Stimulated activated CD8-positive, alpha-beta memory T cell treated with anti-CD3 and anti-CD28 coated beads, Interleukin-12 subunit alpha, Interleukin-12 subunit beta, amount 100 ng/mL, for 1 hour (primary cell): Measurements from ENCODE around the gene PTPRE.

Source experiments
- DNase-seq: peaks from one replicate; pipeline ENCODE4 v3.0.0-alpha.2; 2020; ENCODE audit warnings: low read depth

The PTPRE gene

DNA sequence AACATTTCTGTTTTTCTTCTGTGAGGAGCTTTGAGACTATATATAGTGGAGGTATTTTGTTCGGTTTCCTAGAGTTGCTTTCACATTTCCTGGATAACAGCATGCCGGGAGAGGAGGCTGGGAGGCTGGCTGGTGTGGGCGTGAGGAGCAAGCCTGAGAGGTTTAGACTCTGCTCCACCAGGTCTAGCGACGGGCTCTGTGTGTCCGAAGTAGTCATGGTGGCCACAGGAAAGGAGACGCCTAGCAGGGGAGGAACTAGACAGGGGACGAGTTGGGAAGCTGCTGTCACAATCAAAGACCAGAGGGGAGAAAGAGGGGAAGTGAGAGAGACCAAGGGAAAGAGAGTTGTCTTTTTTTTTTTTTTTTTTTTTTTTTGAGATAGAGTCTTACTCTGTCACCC lies 19.6 kb downstream of the PTPRE start:
- no peak for DNase-seq

DNA sequence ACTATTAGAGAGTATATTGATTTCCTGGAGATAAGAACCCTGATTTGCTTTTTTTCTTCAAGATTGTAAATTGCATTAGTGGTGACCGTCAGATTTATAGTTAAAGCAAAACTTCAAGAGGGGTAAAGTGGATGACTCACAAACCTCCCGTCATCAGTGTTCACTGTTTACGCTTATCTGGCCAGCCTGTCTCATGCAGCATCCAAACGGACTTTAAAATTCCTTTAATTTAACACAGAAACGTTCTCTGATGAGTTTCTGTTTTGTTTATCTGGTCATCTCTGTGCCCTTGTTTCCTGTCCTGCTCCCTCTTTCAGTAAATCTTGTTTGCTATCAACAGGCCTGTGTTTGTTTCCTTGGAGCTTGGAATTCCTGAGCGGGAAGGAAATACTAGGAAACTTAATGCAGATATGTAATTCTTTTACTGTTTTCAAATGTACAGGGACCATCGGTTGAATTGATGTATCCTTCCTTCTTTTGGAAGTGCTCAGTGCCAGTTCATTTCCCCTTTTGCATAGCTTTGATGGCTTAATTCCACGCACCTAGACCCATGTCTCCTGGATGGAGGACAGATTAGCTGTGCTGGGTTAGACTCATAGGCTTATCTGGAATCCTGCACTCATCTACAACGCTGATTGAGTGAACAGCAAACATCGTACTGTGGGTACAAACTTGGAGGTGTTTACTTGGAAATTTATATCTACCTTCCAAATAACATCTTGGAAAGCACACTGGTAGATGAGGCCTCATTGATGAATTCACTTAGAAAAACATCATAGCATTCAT lies 21.3 kb downstream of the PTPRE start:
- no peak for DNase-seq

DNA sequence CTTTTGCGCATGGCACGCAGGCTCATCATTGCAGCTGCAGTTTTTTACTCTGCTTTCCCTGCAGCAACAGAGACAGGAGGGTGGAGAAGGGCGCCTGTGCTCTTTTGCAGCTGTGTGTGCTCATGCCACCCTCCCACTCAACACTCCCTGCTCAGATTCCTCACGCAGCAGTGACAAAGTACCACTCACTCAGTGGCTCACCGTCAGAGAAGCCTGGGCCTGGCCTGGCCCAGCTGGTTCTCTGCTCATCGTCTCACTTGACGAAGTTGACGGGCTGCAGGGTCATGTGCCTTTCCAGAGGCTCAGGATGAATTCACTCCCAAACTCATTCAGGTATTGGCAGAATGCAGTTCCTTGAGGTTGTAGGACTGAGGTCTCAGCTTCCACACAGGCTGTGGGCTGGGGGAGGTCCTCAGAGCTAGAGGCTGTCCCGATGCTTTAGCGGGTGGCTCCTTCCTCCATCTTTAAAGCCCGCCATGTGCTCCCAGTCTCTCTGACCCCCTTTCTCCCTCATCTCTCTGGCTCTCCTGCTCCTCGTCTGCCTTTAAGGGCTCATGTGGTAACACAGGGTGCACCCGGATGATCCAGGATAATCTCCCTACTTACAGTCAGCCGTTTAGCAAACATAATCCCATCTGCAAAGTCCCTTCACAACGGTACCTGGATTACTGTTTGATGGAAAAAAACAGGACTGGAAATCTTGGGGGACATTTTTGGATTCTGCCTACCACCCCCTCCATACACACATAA lies 25.8 kb downstream of the PTPRE start:
- no peak for DNase-seq

DNA sequence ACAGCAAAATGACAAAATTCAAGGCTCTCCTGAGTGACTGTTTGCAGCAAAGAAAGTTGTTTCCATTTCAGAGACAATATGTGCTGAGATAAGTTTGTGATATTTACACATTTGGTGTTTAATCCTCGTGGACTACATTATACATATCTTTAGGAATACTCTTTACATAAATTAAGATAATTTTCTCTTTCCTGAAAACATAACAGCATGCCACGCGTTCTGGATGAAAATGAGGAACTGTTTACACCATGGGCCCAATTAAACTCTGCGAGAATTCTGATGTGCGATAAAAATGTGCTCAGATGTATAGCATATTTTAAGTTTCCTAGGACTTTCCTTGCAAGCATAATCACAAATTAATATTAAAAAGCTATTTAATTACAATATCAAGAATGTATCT lies 26.4 kb downstream of the PTPRE start:
- DNase-seq, result no peak

DNA sequence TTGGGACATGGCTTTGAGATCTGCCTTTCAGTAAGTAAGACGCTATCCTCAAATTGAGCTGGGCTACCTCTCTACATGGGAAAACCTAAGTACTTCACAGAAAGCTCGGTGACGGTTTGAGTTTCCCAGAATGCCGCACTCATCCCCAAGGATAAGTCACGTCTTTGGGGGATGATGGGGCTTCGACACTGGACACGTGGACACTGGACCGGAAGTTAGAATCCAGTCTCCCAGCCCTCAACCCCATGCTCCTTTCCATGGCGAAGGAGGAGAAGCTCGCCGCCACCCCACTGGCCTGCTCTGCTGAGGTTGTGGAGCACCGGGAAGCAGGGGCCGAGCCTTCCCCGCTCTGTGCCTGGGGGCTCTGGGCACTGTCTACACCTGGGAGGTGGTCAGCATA lies 27.5 kb downstream of the PTPRE start:
- DNase-seq, result no peak

DNA sequence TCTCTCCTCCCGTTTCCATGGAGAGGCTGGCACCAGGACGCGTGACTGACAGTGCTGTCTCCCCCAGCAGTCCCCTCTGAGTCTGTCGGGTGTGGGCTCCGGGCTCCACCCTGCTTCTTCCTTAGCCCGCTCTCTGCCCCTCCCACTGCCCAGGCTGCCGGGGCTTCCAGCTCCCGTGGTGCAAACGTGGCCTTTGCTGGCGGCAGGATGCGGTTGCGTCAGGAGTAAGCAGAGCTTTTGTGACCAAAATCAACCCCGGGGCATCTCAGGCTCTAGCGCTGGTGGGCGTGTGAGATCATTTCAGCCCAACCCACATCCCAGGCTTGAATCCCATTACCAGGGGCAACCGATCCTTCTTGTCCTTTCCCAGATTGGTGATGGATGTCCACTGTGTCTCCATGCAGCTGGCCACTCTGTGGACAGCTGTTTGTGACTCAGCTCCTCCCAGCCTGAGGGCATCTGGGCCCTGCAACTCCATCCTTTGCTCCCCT lies 28.2 kb downstream of the PTPRE start:
- DNase-seq, result no peak

DNA sequence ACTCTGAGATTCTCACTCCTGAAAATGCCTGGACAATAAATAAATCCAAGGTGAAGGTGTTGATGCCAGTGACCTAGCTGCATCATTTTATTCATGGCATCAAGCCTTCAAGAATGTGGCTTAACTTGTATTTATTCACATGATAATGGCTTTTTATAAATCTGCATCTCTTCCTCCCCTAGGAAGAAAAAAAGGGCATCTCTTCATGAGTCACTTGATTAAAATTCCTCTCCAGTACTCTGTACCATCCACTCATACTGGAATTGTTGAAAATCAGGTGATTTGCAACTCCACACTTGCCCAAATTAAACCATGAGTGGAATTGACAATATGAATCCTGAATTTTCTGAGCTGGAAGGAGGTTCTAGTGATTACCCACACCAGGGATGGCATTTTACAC lies 30.2 kb downstream of the PTPRE start:
- DNase-seq, result no peak

DNA sequence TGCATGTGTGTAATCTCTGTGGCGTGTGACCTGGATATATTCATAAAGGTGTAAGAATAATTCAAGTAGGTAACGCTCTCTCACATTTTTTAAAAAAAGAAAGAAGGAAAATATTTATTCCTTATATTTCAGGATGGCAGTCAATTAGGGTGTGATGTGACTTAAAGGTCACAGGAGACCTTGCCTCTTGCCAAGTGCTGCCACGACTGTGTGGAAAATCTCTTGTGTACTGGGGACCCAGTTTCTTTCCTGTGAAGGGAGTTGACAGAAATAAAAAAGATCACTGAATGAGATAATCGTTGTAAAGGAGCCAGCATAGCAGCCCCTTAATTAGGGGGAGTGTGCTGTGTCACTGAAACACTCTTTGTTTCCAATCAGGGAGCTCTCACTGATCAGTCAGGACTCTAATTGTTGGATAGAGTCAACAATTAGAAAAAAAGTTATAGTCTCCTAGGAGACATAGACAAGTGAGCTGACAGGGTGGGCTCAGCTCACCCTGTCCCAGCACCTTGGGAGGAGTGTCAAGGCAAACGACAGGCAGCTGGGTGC lies 31.1 kb downstream of the PTPRE start:
- DNase-seq, result no peak

DNA sequence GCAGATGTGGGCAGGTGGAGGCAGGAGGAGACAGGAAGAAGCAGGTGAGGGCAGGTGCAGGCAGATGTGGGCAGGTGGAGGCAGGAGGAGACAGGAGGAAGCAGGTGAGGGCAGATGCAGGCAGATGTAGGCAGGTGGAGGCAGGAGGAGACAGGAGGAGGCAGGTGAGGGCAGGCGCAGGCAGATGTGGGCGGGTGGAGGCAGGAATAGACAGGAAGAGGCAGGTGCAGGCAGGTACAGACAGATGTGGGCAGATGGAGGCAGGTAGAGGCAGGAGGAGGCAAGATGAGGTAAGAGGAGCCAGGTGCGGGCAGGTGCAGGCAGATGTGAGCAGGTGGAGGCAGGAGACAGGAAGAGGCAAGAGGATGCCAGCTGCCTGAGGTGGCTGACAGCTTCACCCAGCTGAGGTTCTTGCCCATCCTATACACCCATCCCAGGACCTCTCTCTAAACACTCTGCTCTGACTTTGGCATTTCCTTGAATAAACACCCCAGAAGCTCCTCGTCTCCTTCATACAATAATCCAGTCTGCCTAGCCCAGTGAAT lies 33.0 kb downstream of the PTPRE start:
- DNase-seq, result no peak

DNA sequence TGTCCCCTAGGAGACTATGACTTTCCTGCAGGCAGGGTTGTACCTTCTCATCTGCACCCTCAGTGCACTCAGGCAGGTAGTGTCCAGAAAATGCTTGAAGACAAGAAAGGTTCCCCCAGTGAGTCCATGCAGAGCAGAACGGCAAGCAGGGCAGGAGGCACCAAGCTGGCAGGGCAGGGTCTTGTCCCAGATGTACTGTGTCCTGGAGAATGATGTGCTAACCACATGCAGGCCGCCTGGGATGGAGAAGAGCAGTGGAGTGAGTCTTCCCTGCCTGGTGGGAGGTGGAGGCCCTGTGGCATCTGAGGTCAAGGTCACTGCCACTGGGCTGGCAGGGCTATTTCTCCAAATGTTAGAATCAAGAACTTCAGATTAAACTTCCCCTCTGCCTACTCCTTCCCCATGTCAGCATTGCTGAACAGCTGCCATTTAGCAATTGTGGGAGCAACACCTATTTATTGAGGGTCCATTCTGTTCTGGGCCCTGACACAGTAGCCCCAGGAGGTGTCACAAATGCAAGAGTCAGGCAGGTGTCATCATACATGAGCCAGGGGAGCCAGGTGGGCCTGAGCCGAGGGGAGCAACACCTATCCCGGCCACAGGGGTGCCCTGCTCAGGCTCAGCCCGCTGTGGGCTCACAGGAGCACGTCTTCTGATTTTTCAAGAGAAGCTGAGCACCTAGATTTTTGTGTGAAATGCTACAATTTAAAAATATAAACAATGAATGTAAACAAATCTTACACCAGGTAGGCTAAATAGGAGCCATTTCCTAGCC lies 34.1 kb downstream of the PTPRE start:
- no peak for DNase-seq

DNA sequence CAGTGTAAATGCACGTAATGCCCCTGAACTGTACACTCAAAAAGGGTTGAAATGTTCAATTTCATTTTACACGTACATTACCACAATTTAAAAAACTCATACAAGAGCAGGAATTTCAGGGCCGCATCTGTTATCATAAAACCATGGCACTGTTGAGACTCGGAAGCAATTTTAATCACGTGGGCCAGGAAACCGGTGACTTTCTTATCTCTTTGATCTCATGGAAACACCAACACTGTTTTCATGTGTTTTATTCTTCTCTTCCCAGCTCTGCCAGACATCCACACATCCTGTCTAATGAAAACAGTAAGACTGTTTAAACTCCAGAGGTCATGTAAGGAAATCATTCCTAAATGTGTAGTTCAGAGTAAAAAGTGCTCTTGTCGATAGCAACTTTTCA lies 35.9 kb downstream of the PTPRE start:
- DNase-seq, result no peak

DNA sequence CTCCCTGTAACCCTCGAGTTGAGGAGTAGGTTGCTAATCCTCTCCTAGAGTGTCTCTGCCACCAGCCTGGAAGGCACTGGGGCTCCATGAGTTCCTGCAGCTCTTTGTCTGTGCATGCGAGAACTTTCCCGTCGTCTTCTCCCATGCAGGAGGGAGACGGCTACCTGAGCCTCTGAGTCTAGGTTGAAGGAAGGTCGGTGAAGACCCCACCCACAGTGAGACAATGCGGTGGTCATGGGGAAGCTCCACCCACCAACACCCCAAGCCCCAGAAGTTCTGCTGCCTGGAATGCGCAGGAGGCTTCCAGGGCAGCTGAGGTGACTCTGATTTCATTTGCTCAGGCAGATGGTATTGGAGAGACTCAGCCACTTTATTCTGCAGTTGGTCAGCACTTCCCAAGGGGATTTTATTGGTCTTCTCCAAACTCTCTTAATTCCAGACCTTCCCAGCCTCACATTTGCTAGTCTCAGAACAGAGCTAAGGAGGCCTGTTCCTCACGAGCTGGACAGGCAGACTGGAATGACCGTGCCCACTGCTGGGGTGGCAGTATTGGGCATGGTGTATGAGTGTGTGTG lies 36.5 kb downstream of the PTPRE start:
- DNase-seq, result no peak

DNA sequence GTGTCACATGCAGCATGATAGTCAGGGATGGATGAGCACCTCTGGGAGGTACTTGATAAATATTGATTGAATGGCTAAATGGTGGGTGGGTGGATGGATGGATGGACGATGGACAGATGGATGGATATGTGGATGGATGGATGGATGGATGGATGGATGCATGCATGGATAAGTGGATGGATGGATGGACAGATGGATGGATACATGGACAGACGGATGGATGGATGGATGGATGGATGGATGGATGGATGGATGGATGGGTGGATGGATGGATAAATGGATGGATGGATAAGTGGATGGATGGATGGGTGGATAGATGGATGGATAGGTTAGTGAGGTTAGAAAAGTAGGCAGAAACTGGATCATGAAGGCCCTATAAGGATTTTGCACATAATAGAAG lies 37.4 kb downstream of the PTPRE start:
- DNase-seq, result no peak

DNA sequence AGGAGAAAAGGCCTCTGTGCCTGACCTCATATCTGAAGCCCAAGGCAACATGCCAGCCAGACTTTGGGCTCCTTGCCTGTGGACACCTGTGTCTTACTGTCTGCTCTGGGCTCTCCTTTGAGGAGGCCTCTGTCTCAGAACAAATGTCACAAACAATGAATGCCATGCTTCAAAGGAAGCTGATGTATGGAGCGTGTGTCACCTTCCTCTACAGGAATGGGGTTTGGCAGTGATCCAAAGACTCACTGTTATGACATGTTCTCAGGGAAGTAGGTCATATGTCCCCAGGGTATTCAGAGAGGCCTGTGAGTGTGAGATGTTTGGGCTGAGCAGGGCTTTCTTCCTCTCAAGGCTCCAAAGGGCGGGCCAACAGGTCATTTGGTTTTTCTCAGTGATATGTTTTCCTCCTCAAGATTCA lies 38.4 kb downstream of the PTPRE start:
- no peak for DNase-seq

DNA sequence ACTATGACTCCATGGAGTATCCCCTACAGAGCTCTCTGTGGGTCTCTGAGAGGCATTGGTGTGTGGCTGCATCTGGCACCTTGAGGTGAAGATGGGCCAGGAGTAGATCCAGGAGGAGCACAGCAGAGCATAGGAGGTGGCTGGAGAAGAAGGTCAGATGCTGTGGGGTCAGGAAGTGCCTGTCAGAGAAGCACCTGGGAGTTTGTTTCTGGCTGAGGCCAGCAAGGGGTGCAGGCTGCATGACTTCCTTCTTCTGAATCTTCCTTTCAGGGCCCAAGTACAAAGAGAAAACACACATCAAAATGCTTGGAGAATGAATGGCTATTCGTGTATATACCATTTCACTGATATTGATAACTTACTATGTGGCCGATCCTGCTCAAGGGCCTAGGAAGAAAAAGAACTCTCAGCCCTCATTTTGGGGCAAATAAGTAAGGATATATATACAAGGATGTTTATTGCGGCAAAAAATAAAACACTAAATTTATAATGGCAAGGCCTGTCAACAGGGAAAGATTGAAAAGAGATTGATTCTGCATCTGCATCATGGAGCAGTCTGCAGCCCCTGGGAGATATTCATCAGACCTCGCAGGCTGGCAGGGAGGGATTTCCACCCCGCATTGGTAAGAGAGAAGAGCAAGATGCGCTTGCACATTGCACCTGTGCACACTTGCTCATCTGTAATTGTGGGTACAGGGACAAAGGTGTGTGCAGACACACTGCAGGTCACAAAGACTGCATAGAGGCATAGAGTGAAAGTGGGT lies 39.2 kb downstream of the PTPRE start:
- DNase-seq, result no peak

DNA sequence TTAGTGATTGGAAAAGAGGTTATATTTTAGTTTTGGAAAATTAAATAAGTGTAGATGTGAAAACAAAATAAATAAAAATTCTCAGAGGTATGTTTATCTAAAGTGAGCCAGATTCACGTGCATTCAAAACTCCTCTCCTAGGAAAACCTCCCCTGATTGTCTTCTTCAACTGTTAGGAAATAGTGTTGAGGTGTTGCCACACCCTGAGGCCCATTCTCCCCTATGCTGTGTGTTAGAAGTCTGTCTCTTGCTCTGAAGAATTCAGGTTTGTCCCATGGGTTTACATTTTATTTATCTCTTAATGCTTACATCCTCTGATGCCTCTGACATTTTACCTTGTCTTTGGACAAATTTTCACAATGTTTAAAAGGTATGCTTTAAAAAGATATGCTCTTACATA lies 40.3 kb downstream of the PTPRE start:
- no peak for DNase-seq

DNA sequence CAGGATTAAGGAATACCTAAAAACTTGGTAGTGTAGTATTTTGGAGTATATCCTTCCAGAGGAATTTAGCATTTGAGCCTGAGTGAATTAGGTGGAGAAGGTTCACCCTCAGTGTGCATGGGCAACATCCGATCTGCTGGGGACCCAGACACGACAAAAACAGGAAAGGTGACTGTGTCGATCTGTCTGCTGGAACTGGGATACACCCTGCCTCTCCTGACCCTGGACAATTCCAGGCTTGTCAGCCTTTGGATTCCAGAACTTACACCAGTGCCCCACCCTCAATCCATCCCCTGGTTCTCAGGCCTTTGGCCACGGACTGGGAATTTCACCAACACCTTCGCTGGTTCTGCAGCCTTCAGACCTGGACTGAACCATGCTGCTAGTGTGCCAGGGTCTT lies 41.9 kb downstream of the PTPRE start:
- no peak for DNase-seq

DNA sequence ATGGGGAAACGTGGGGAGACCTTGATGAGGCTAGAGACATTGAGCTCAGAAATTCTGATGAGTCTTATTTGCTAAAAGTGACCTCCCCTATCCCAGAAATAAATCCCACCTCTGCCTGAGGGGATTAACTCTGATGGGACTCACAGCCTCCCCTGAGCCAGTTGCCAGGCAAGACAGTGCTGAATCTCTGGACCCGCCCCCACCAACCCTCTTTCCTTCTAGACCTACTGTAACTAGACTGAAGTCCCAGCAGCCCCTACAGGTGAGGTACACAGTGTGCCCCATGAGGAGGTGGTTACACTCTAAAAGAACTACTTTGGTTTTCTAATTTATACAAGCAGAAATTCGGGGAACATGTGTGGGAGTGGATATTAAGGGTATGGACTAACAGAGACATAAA lies 42.9 kb downstream of the PTPRE start:
- DNase-seq, result no peak

DNA sequence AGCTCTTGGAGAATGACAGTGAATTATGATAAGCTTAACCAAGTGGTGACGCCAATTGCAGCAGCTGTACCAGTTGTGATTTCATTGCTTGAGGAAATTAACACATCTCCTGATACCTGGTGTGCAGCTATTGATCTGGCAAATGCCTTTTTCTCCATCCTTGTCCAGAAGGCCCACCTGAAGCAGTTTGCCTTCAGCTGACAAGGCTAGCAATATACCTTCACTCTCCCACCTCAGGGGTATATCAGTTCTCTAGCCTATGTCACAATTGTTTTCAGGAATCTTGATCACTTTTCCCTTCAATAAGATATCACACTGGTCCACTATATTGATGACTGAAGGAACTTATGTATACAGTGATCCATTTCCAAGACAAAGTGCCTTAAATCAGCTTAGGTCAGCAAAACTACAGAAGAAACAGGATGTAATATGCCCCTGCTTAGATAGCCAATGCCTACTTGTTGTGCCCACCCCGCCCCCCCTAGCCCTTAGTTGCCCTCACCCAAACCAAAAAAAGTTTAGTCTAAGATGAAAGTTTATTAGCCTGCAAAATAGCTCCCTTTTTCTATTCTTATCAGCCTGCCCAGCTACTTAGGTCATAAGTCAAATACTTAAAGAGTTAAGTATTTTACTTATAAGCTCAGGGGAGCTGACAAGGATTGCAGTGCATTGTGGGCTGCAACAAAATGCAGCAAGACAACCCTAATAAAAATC lies 45.1 kb downstream of the PTPRE start:
- DNase-seq, result no peak

DNA sequence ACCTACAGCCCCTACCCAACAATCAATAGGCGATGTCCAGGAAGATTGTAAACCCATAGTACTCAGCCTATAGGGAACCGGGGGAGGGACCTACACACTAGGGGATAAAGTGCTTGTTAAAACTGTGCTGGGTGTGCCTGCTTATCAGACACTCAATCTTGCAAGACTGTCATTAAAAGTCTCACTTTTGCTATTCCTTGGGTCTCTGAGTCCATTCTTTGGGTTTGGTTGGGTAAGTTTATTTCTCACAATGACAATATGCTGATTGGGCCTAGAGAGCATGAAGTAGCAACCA lies 45.6 kb downstream of the PTPRE start:
- no peak for DNase-seq

DNA sequence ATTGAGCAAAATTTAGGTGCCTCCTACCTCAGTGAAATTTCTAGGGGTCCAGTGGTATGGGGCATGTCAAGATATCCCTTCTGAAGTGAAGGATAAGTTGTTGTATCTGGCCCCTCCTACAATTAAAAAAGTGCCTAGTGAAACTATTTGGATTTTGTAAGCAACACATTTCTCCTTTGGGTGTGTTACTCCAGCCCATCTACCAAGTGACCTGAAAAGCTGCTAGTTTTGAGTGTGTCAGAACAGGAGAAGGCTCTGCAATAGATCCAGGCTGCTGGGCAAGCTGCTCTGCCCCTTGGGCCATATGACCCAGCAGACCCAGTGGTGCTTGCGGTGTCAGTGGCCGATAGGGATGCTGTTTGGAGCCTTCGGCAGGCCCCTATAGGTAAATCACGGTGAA lies 46.0 kb downstream of the PTPRE start:
- no peak for DNase-seq
